NCI-H748 (cell line): Measurements from ENCODE around the gene GTF3A.
A peak's percentile ranks its signal among the peaks of the same experiment; 100 is the strongest.

Source experiments
- DNase-seq: peaks from one replicate; lab custom pipeline; 2025; ENCODE audit not compliant: unreplicated experiment; lab: John Stamatoyannopoulos, UW

GTF3A gene

DNA sequence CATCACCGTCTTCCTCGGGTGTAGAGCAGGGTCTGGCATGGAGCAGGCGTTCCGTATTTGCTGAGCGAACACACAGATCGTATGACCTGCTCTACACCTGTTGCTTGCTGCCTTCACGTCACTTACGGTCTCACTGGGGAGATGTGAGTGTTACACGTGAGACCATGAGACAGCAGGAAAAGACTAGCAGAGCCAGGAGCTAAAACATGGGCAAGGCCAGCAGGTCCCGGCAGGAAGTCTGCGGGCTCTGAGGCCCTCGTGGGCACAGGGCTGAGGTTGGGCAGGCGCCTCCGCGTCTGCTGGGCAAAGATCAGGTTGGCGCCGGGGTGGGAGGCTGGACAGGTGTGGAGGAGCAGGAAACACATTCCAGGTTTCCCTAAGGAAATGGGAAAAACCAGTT lies 19.7 kb upstream of the GTF3A start:
- peak; percentile 42 for DNase-seq

DNA sequence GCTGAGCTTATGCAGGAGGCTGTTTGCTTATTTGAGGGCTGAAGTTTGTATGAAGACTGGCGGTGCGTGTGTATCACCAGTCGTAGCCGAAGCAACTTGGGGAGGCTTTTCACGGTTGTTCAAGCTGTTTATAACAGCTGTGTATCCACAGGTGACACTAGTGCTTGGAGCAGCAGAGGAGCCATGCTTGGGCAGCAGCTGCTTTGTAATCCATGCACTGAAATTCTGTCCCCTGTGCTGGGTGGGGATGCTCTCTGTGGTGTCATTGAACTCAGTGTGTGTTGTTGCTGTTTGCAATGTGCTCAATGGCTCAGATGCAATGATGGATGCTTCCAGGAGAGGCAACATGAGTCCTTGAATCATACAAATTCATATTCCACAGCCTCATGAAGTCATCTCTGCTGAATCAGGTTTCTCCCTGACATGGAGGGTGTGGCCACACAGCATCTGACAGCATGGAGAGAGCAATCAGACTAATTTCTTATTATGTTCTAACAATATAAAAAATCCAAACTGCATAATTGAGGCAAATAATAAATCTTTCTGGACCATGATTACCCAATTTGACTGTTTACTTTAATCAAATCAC lies 18.8 kb upstream of the GTF3A start:
- DNase-seq, result peak; percentile 99

DNA sequence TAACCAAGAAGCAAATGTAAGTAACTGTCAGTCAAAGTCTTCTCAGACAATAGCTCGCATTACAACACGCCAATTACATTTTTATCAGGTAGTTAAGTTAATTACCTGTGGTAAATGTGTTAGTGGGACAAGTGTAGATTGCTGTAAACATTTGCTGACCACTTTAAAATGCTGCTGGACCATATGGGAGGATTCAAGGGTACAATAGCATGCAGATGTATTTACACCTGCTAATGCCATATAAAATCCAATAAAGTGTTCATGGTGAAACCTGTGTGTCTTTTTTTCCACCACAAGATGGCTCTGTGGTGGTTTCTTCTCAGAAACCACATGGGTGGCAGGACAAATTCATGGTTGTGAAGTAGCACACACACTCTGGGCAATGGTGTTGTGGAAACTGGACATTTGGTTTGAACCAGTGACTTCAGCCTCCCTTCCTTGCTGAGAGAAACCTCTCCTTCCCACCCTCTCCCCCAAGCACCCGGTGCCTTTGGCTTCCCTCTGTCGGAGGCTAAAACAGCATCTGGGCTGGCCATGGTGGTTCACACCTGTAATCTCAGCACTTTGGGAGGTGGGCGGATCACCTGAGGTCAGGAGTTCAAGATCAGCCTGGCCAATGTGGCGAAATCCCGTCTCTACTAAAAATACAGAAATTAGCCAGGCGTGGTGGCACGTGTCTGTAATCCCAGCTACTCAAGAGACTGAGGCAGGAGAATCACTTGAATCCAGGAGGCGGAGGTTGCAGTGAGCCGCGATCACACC lies 18.1 kb upstream of the GTF3A start:
- DNase-seq, result peak; percentile 99

DNA sequence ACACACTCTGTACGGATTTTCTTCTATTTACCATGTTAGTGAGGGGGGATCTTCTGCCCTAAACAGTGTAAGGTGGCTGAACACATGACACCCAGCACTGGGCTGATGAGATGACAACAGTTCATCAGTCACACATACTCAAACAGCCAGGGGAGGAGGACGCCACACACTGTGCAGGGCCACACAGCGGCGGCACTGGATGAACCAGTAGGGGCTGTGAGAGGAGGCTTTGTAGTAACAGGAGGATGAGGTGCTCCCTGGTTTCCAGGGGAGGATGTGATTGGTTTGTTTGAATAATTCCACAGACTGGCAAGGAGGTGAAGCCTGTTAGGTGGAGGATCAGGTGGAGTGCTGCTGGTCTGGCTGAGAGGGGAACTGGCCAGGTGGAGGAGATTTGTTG lies 16.3 kb upstream of the GTF3A start:
- DNase-seq, result peak; percentile 35

DNA sequence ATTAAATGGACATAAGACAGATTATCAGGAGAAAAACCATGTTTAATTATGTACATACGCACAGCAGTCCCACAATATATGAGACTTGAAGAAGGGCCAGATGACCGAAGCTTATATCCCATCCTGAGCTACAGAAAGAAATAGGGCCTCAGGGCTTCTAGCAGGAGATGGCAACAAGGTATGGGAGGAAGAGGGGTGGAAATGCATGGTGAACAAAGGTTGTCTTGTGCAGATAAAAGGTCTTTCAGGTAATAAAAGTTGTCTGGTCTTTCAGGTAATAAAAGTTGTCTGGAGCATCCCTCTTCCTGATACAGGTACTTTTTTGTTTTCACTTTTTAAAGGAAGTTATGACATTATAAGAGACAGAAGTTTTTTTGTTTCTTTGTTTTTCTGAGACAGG lies 15.4 kb upstream of the GTF3A start:
- no peak for DNase-seq

DNA sequence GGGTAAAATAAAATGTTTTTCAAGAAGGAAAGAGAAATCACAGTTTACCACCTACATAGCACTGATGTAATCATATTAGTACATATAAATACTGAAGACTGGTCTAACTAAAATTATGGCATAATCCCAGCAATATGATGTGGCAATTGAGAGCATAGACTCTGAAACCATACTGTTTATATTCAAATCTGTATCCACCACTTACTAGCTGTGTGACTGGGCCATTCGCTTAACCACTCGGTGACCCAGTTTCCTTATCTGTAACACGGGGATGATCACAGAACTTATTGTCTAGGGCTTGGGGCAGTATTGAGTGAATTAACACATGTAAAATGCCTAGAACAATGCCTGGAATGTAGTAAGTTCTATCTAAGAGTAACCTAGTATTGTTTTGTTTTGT lies 13.1 kb upstream of the GTF3A start:
- DNase-seq, result no peak

DNA sequence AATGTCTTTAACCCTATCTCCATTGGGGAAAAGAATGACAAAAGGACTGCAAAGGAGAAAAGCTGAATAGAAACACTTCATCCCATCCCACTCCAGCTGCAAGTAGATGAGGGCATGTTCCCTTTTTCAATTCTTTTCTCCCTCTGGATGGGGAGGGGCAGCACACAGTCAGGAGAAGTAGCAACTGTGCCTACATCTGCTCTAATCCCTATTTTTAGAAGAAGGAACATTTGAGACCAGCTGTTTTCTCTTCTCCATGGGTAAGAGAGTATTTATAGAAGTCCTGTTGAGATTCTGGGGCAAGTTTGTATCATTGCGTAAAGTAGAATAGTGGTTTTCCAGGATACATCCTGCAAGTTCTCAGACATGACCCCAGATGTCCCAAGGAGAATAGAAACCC lies 9.3 kb upstream of the GTF3A start:
- DNase-seq, result no peak

DNA sequence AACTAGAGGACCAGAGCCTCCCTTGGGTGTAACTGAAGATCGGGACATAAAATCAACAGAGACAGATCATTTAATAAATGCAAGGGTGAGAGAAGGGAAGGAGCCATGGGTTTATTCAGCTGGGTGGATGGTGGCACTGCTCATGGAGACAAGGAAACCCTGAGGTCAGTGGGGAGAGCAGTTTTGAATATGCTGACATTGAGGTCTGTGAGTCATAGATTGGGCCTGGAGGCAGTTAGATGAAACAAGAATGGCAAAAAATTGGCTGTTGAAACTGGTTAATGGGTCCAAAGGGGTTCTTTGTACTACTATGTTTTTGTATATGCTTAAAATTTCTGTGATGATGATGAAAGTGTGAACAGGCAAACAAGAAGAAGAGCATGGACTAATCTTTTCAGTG lies 5.1 kb upstream of the GTF3A start:
- no peak for DNase-seq

DNA sequence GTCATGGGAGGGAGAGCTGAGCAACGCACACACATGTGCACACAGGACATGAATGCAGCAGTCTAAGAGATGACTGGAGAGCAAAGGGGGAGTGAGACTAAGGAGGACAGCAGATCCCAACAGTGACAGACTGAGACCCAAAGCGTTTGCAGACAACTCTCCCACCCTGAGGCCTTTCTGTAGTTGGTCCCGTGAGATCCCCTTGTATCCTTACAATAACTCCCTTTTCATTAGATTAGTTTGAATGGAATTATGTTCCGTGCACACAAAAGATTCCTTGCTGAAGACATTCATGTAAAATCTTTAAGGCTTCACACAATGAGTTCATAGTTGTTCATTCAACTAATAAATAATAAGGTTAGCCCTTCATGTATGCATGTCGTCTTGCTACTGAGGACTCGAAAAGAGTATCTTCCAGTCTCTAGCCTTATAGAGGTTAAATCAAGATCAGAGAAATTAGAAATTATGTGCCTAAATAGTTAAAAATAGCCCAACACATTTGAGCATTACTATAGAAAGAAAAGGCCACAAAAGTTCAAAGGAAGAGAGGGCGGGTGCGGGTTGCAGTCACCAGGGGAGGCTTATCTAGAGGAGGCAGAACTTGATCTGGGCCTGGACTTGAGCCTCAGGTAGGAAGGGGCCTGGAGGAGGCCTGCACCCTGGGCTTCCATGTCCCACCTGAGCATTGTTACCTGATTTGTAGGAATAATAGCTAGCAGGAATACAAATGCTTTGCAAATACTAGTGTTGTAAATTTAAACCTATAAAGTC lies 3.1 kb upstream of the GTF3A start:
- no peak for DNase-seq

DNA sequence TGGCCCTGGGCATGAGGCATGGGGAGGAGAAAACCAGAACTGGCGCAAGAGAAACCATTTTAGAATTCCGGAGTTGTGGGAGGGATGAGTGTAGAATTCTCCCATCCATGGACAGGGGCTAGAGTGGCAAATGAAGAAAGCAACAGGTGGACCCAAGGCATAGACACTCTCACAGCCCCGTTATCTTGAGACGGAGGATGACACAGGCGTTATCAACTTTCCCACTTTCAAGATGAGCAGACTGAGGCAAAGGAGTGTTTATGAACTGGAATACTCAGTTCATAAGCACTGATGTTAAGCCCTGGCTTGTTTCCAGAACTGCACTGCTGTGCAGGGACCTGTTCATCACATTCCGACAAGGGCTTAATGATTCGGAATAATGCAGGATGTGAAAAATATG lies 1.1 kb upstream of the GTF3A start:
- no peak for DNase-seq

DNA sequence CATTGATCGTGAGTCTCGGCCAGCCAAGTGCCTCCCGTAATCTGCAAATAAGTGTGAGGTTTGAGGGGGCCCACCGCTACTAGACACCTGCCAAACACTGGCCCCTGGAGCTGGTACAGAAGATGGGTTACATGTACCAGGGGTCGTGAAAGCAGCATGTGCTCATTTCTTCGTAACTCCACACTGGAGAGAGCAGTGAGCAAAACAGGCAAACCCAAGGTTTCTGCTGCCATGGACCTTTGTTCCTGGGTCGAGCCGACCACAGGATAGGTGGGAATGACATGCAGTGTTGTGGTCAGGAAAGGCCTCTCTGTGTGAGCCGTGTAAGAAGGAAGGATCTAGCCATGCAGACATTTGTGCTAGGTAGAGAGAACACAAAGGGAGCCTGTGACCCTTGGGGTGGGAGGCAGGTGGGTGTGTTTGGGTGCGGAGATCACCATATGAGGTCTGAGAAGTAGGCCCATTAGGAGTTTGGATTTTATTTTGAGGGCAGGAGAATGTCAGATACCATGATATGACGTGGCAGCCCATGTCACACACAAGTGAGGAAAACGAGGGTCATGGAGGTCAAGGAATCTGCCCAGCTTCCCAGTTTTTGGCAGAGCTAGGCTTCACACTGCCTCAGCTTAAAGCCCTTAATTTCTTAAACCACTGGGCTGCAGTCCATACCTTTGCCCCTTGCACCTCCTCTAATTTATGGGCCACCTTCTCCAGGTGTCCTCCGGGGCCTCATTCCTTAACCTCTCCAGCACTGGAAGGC lies 919 bp downstream of the GTF3A start:
- peak; percentile 55 for DNase-seq

DNA sequence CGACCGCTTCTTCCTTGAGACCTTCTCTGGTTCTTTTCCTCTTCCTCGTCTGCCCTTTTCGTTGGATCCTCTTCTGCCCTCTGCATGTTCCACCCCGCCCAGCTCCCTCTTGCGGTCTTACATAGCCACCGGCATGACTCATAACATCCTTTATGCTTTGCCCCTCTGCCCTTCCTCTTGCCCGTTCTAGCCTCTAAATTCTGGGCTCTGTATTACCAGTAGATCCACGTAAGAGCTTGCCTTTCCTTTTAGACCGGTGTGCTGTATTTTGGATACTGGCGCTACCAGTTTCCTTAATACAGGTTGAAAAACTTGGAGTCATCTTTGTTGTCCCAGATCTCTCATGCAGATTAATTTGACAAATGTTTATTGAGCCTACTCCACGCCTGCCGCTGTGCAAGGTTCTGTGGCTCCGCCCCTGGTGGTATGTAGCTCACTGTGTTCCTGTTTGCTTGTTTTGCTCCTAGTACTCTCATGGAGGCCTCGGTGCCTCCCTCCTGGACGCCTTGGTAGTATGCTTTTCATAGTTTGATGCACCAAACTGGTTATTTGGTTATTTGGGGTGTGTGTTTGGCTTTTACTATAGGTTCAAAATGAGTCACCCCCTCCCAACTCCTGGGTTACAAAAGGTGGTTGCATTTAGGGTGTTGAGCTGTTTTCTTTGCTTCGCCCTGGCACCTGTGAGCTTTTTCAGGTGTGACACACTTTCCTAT lies 1.7 kb downstream of the GTF3A start:
- peak; percentile 84 for DNase-seq

DNA sequence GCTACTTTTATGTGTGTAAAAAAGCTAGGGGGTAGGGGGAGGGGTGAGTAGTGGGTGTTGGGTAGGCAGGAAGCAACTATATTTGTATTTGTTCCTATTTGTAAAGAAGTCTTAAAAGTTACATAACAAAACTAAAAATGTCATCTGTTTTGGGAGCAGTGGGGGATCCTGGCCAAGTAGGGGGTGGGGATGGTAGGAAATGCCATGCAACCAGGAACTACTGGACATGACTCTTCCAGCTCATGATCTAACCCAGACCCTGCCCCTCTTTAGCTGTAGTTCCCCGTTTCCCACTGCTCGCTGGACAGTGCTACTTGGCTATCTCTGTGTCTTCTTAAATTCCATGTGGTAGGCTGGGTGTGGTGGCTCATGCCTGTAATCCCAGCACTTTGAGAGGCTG lies 3.2 kb downstream of the GTF3A start:
- no peak for DNase-seq

DNA sequence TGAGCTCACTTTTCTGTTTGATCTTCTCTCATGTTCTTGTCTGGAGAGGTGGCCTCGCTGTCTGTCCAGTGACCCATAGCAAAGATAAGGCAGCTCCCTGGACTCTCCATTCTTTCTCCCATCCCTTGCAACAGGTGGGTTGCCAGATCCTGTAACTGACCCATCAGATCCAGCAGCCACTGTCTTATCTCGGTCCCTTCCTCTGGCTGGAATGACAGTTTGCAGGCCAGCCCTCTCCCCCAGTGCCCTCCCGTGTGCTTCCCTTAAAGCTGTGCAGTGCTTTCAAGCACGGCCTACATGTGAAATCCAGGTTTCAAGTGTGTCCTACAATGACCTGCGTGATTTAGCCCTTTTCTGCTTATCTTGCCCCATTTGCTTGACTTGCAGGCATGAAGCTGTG lies 3.7 kb downstream of the GTF3A start:
- no peak for DNase-seq

DNA sequence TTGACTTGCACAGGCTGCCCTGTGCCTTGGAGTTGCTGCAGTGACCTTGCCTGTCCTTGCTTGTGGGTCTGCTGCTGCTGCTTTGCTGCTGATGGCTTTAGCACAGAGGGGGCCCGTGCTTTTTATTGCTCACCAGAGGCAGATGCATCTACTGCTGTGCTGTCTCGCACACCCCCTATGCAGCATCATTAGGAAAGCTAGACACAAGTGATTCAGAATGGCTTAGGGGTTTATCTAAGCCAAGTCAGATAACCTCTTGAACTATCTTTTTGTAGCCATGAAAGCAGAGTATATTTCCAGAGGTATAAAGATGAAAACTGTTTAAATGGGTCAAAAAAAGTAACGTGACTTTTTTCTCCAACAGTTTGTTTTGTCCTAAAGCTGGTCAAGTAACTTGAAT lies 7.8 kb downstream of the GTF3A start:
- DNase-seq, result no peak

DNA sequence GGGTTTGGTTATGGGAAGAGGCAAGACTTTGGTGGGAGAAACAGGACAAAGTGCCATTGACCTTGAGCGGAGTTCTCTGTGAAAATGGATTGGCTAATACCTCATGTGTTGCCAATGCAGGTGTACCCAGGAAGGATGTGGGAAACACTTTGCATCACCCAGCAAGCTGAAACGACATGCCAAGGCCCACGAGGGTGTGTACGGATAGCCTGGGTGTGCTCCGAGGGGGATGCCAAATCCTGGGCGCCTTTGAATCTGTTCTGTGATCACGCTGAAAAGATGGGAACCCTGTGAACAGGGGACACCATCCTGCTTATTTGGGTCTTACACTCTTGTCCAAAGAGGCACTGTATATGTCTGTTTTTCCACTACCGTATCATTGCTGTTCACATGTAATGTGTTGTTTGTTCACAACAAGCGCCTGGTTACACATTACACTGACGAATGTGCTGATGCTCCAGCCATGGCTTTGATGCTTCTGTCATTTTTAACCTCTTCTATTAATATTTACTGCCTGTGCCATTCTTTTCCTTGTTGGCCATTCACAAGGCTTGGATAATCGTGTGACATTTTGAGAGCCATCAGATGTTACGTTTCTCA lies 8.3 kb downstream of the GTF3A start:
- DNase-seq, result no peak

DNA sequence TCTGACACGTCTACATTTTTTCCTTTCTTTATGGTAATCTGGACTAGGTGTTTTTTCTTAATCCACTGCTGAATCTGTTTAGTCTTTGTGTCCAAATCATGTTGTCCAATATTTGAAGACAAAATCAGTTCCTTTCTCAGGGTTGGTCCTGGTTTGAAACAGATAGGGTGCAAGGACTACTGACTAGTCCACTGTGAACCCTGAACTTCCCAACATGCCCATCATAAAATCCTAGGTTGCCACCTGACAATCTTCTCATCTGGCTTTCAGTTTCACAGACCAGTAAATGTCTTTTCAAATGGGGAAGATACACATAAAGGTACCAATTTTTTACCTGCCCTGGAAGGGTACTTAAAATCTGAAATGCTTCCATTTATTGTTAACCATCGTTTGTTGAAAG lies 12.7 kb downstream of the GTF3A start:
- no peak for DNase-seq

DNA sequence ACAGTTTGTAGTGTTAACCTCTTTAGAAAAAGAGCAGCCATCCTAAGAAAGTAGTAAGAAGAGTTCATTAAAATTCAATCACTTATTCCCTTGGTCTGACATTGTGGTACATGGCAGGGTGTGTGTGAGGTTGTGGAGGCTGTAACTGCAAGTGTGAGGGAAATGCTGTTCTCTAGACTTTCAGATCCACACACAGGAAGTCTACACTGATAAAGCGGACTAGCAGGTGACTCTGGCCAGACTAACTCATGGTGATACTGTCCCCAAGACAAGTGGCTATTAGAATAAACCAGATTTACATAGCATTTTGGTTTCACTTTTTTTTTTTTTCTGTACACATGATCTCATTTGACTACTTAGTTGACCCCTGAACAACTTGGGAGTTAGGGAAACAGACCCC lies 16.0 kb downstream of the GTF3A start:
- DNase-seq, result no peak

DNA sequence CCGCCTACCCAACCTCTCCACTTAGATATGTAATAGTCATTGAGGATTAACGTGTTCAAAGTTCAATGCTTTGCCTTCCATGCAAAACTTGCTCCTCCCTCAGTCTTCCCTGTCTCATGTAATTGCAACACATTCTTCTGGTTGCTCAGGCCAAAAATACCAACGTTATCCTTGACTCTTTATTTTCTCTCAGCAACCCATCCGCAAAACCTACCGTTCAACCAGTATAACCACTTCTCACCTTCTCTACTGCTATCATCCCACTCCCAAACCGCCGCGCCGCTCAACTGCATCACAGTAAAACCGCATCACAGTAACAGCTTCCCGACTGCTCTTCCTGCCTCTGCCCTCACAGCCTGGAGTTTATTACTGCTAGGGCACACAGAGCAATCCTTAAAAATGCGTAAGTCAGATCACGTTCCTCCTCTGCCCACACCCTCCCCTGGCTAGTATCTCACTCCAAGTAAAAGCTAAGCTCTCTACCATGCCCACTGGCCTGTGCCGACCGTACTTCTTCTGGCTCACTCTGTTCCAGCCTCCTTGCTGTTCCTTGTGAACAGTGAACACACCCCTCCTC lies 17.7 kb downstream of the GTF3A start:
- no peak for DNase-seq

DNA sequence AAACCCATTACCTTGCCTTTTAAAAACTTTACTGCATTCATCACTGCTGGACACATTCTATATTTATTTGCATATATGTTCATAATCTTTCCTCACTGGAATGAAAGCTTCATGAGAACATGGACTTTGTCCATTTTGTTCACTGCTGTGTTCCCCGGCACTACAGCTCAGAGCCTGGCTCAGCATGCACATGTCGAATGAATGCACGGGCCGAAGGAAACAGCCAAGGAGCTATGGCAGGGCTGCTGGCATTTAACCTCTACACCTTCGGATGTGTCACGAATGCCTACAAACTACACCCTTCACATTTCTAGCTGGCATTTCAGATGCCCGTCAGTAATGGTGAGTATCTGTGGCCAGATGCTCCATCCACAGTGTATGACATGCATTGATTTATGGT lies 18.4 kb downstream of the GTF3A start:
- DNase-seq, result no peak
